COLO829 (cell line): ENCODE measurements around the gene KCTD19.

Source experiments
- DNase-seq: peaks from one replicate; pipeline ENCODE4 v3.0.0; 2012; ENCODE audit warnings: low spot score

KCTD19 gene

GRCh38 chr16:67317853-67318252, 8.7 kb downstream of the KCTD19 start:
- no peak for DNase-seq

GRCh38 chr16:67312719-67313118, 13.8 kb downstream of the KCTD19 start:
- DNase-seq: no peak

GRCh38 chr16:67311607-67312488, 14.7 kb downstream of the KCTD19 start:
- DNase-seq: peak; percentile 64

GRCh38 chr16:67310561-67310960, 16.0 kb downstream of the KCTD19 start:
- no peak for DNase-seq

- no peak for DNase-seq
Measured at GRCh38 chr16:67305216-67306071, 21.1 kb downstream of the KCTD19 start.

GRCh38 chr16:67304020-67304419, 22.5 kb downstream of the KCTD19 start:
- no peak for DNase-seq

- no peak for DNase-seq
Measured at GRCh38 chr16:67302970-67303369, 23.6 kb downstream of the KCTD19 start.

- no peak for DNase-seq
Measured at GRCh38 chr16:67302076-67302475, 24.5 kb downstream of the KCTD19 start.

- DNase-seq: no peak
Measured at GRCh38 chr16:67301080-67301782, 25.3 kb downstream of the KCTD19 start.

- DNase-seq: no peak
Measured at GRCh38 chr16:67299269-67299668, 27.3 kb downstream of the KCTD19 start.

GRCh38 chr16:67298277-67298676, 28.3 kb downstream of the KCTD19 start:
- no peak for DNase-seq

- DNase-seq: peak; percentile 34
Measured at GRCh38 chr16:67296420-67296819, 30.1 kb downstream of the KCTD19 start.

GRCh38 chr16:67294938-67295361, 31.6 kb downstream of the KCTD19 start:
- no peak for DNase-seq

- no peak for DNase-seq
Measured at GRCh38 chr16:67294171-67294757, 32.3 kb downstream of the KCTD19 start.

GRCh38 chr16:67291461-67291860, 35.1 kb downstream of the KCTD19 start:
- DNase-seq: no peak

- DNase-seq: no peak
Measured at GRCh38 chr16:67287960-67288359, 38.6 kb downstream of the KCTD19 start.

GRCh38 chr16:67286441-67287235, 39.9 kb downstream of the KCTD19 start:
- DNase-seq: no peak

- no peak for DNase-seq
Measured at GRCh38 chr16:67284699-67285646, 41.6 kb downstream of the KCTD19 start.

- DNase-seq: no peak
Measured at GRCh38 chr16:67283826-67284555, 42.5 kb downstream of the KCTD19 start.
